K562 (cell line): ENCODE measurements around the gene LAMTOR5. TPM values are rescaled to one million over a fixed set of nuclear protein-coding genes. Genes with fewer than 3 reads are reported as not detected.
"Not testable (repeated sequence)": the region's sequence is repeated elsewhere in the genome, so short reads cannot be mapped to it uniquely, and the experiment has no call there.

Experiments
- ATAC-seq: fragments of 200-7000 bp; cut with Tn5 transposase; 3 replicates; pipeline ENCODE4 v1.9.1; 2020; ENCODE audit warnings: moderate library complexity
- BruUV-seq: library from RNA; stranded (reverse); fragments of 400-500 nt; replicated peaks from 2 replicates; lab custom pipeline; 2021; lab: Mats Ljungman, UMichigan
- CTCF ChIA-PET: fragments of 300-600 bp; formaldehyde crosslinking; extraction: SDS; loops from one replicate; lab custom pipeline; 2021; ENCODE audit warnings: low intra/inter-chr PET ratio; lab: Yijun Ruan, JAX
- POLR2A ChIA-PET: fragments of 300-600, 350-650 bp; sonication (Branson Sonifier 250); formaldehyde crosslinking; extraction: SDS; loops from one replicate; lab custom pipeline; 2021; ENCODE audit warnings: antibody characterized with exemption, inconsistent platforms; lab: Yijun Ruan, JAX
- DNase-seq, 4 experiments: peaks; one replicate each; pipeline versions ENCODE4 v3.0.0 to v3.0.0-alpha.2; 2011 to 2018; ENCODE audit warnings: low spot score in 3 of 4, mixed read lengths in 3 of 4; ENCODE audit errors: extremely low read depth in 1 of 4
- FAIRE-seq: peaks from 2 replicates; lab custom pipeline; 2011; peaks lifted over from hg19 to GRCh38; lab: Jason Lieb, UNC
- H2AFZ ChIP-seq: 2 replicates; pipeline ENCODE4 v1.6.0; 2011; ENCODE audit warnings: low read depth, low read length, control low read depth, inconsistent platforms
- H3K27ac ChIP-seq: fragments of 200-600 bp; 3 replicates; pipeline ENCODE4 v1.8.0; 2011; ENCODE audit warnings: low read depth, mild to moderate bottlenecking, control low read depth, inconsistent platforms, low read length, moderate library complexity, mixed read lengths; ENCODE audit errors: extremely low read depth
- H3K27me3 ChIP-seq, 2 experiments: fragments of 300-600 bp in 1 of 2; 2 replicates in 1 of 2; 3 replicates in 1 of 2; pipeline versions ENCODE4 v1.6.0 to v1.8.0; 2011; ENCODE audit warnings: inconsistent platforms in 2 of 2, low read length in 2 of 2, mild to moderate bottlenecking in 1 of 2, mixed read lengths in 1 of 2, moderate library complexity in 1 of 2; ENCODE audit not compliant: control insufficient read depth in 2 of 2, insufficient read depth in 2 of 2
- H3K36me3 ChIP-seq: fragments of 300-600 bp; 3 replicates; pipeline ENCODE4 v1.8.0; 2011; ENCODE audit warnings: mild to moderate bottlenecking, low read length, inconsistent platforms; ENCODE audit not compliant: control insufficient read depth, insufficient read depth
- H3K4me1 ChIP-seq, 2 experiments: fragments of 200-600 bp in 1 of 2; replicated peaks in 1 of 2; 2 replicates in 1 of 2; 3 replicates in 1 of 2; pipeline versions ENCODE4 v1.5.1 to v1.8.0; 2011; ENCODE audit warnings: inconsistent platforms in 2 of 2, low read length in 2 of 2, mild to moderate bottlenecking in 1 of 2, mixed read lengths in 1 of 2, moderate library complexity in 1 of 2; ENCODE audit not compliant: control insufficient read depth in 2 of 2, insufficient read depth in 2 of 2
- H3K4me2 ChIP-seq: 2 replicates; pipeline ENCODE4 v1.6.1; 2011; ENCODE audit warnings: low read length, control low read depth, inconsistent platforms, mixed read lengths; ENCODE audit not compliant: insufficient read depth
- H3K4me3 ChIP-seq: fragments of 200-600 bp; sonication (generic), shearing (Covaris generic); 2 replicates; pipeline ENCODE4 v1.5.1; 2016; ENCODE audit warnings: control low read depth, inconsistent platforms
- H3K79me2 ChIP-seq: fragments of 200-600 bp; 3 replicates; pipeline ENCODE4 v1.8.0; 2011; ENCODE audit warnings: low read length, inconsistent platforms; ENCODE audit not compliant: control insufficient read depth, insufficient read depth
- H3K9ac ChIP-seq, 2 experiments: 2 replicates each; pipeline versions ENCODE4 v1.6.0 to v1.6.1; 2011; ENCODE audit warnings: low read depth in 2 of 2, low read length in 2 of 2, control low read depth in 1 of 2, inconsistent platforms in 1 of 2, mild to moderate bottlenecking in 1 of 2, mixed read lengths in 1 of 2; ENCODE audit not compliant: insufficient read depth in 1 of 2
- H3K9me1 ChIP-seq: one replicate; pipeline ENCODE4 v1.6.0; 2011; ENCODE audit warnings: inconsistent platforms, mild to moderate bottlenecking, low read length, moderate library complexity; ENCODE audit not compliant: control insufficient read depth, insufficient read depth
- H3K9me3 ChIP-seq: replicated peaks from 2 replicates; pipeline ENCODE4 v1.5.1; 2011; ENCODE audit warnings: low read depth, low read length, inconsistent platforms; ENCODE audit not compliant: control insufficient read depth, insufficient read depth
- H4K20me1 ChIP-seq: replicated peaks from 2 replicates; pipeline ENCODE4 v1.6.1; 2011; ENCODE audit warnings: low read length, inconsistent platforms, mixed read lengths; ENCODE audit not compliant: control insufficient read depth, insufficient read depth
- ADNP ChIP-seq: fragments of 200-800 bp; sonication (Bioruptor generic); IDR thresholded peaks from 2 replicates; pipeline ENCODE4 v1.6.1; 2016; ENCODE audit warnings: missing genetic modification characterization, missing compliant biosample characterization
- EGR1 ChIP-seq: fragments of 450-650 bp; conservative IDR thresholded peaks from 2 replicates; pipeline ENCODE4 v1.6.1; 2017; ENCODE audit warnings: mild to moderate bottlenecking
- HMGN3 ChIP-seq: IDR thresholded peaks from 2 replicates; pipeline ENCODE4 v1.6.1; 2011; ENCODE audit warnings: borderline replicate concordance, low read depth, mild to moderate bottlenecking, mixed read lengths, low read length; ENCODE audit not compliant: insufficient read length; ENCODE audit errors: extremely low read depth
- MAZ ChIP-seq, 2 experiments: fragments of 450-650 bp in 1 of 2; sonication (generic) in 1 of 2; formaldehyde crosslinking; IDR thresholded peaks in 1 of 2; conservative IDR thresholded peaks in 1 of 2; 2 replicates each; pipeline versions ENCODE4 v1.4.0 to v1.5.0; 2020; ENCODE audit warnings: mild to moderate bottlenecking in 1 of 2, missing genetic modification reagents in 1 of 2
- SRF ChIP-seq, 2 experiments: fragments of 250-450, 450-650 bp in 1 of 2; sonication (Bioruptor Pico) in 1 of 2; sonication (generic) in 1 of 2; formaldehyde crosslinking; IDR thresholded peaks; 2 replicates each; pipeline versions ENCODE4 v1.5.0 to v1.5.1; 2020 to 2022; ENCODE audit warnings: mild to moderate bottlenecking in 1 of 2, missing genetic modification reagents in 1 of 2
- WGBS: fragments of 100-300 bp; shearing (Covaris generic); methylation state at CpG from one replicate; pipeline ENCODE4 v1.1.6; 2016; ENCODE audit warnings: low coverage, mixed read lengths; ENCODE audit not compliant: insufficient coverage; ENCODE audit errors: missing lambda C conversion rate; 5-methylcytosine and 5-hydroxymethylcytosine counted together
- in situ Hi-C: fragments of 300-500 bp; cut with MboI; formaldehyde crosslinking; loops from 4 replicates; pipeline ENCODE4 v1.15.0; 2018; ENCODE audit warnings: inconsistent platforms, mixed read lengths
- intact Hi-C: fragments of 100-400 bp; cut with micrococcal nuclease; formaldehyde crosslinking; loops from 2 replicates; pipeline ENCODE4 v1.14.2; 2022
- polyA plus RNA-seq, 8 experiments: library from polyadenylated mRNA; depleted of rRNA in 4 of 8; stranded (reverse) in 5 of 8; unstranded in 3 of 8; fragments of >200 nt; fragmentation: Nextera tagmentation in 2 of 8; fragmentation: Illumina TruSeq in 1 of 8; extraction: Ambion mirVana in 2 of 8; extraction: Trizol in 1 of 8; gene quantifications; 2 replicates each; pipeline versions ENCODE4 v1.2.1 to v1.2.3, GENCODE V29; 2011 to 2014; ENCODE audit warnings: inconsistent platforms in 1 of 8, missing spikeins in 1 of 8
- total RNA-seq, 7 experiments: library from RNA; depleted of rRNA in 6 of 7; stranded (reverse); fragments of >200 nt in 6 of 7; fragmentation: Illumina TruSeq in 2 of 7; extraction: Trizol in 2 of 7; gene quantifications; 2 replicates each; pipeline versions ENCODE4 v1.2.1 to v1.2.3, GENCODE V29; 2011 to 2021; ENCODE audit warnings: low replicate concordance in 1 of 7
- TF ChIP-seq, protein P1 (sequence below): sonication (generic); formaldehyde crosslinking; IDR thresholded peaks from 2 replicates; pipeline ENCODE4 v1.8.0; 2022; ENCODE audit warnings: missing genetic modification reagents, mild to moderate bottlenecking, borderline replicate concordance

The LAMTOR5 gene
- total and polyA plus RNA-seq, 9 of the 15 experiments (the other 6 are each of a cell fraction or from before 2014, with no cell fraction given), result 118 to 712 (median 241) TPM

DNA sequence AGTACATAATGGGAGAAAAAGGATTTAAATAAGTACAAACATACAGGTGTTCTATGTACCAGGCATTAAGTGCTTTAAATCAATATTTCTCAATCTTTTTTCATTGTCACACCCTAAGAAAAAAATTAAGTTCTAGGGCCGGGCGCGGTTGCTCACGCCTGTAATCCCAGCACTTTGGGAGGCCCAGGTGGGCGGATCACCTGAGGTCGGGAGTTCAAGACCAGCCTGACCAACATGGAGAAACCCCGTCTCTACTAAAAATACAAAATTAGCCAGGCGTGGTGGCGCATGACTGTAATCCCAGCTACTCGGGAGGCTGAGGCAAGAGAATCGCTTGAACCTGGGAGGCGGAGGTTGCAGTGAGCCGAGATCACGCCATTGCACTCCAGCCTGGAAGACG lies 1.1 kb downstream of the LAMTOR5 start:
- Histone ChIP-seq H3K4me1 (peaks cover 5 to 15% of the 10 kb centered on the region in 2 experiments; a peak in 3 of 5 replicates), H3K36me3 (peaks cover 43% of the 10 kb centered on the region), H3K4me3 (peak overlapping the region; percentile 71), H3K9ac (peak overlapping the region; percentile 59 to 88; a peak in 3 of 4 replicates), H3K4me2 (peak overlapping the region; percentile 95), H3K79me2 (peaks cover 34% of the 10 kb centered on the region)
- H2AFZ ChIP-seq, H3K9me1 ChIP-seq, FAIRE-seq, H3K27me3 ChIP-seq, H4K20me1 ChIP-seq, DNase-seq, in situ Hi-C loops, CTCF ChIA-PET, H3K27ac ChIP-seq, ATAC-seq, H3K9me3 ChIP-seq, intact Hi-C loops, BruUV-seq: not testable (repeated sequence)
- 11% methylated on average over 12 of the region's 15 CpGs for WGBS
- TF ChIP-seq EGR1, result peak; percentile 48
- TF ChIP-seq ADNP (tag), result peak; percentile 54; the same call in 1 of the 2 replicates
- POLR2A ChIA-PET, result interaction anchor here (0.7 to 2.7 kb wide), 5 partner anchors 9 to 240 kb away, joined by 3 to 6 read pairs (median 4); no protein-coding TSS in a partner anchor

DNA sequence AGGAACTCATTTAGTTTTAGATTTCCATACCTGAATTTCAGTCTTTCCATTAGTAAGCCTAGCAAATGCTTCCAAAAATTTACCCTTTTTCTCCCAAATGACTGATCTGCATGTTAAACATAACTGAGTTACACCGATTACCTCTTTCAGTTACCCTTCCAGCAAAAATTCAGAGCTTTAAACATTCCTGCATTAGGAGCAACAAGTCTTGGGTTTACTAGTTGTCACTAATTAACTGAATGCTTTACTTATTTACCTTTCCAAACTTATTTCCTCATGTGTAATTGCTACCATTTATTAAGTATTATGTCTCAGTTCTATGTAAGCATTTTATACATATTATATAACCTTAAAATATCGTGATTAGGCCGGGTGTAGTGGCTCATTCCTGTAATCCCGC lies 3.1 kb downstream of the LAMTOR5 start:
- Histone ChIP-seq H3K36me3 (peaks cover 62% of the 10 kb centered on the region), H2AFZ (no peak overlapping the region), H3K79me2 (peaks cover 34% of the 10 kb centered on the region), H3K4me2 (no peak overlapping the region), H3K9me3 (no peaks in the 10 kb centered on the region), H4K20me1 (no peaks in the 10 kb centered on the region), H3K27ac (no peak overlapping the region), H3K4me1 (peaks cover 5 to 15% of the 10 kb centered on the region in 2 experiments; a peak in 3 of 5 replicates), H3K9ac (no peak overlapping the region), H3K9me1 (no peaks in the 10 kb centered on the region), H3K27me3 (no peaks in the 10 kb centered on the region), H3K4me3 (no peak overlapping the region)
- ATAC-seq (no peak), DNase-seq (no peak), FAIRE-seq (no peak)
- in situ Hi-C loops, result no loop called here
- ChIA-PET POLR2A (interaction anchor here (1.0 to 2.7 kb wide), 4 partner anchors 9 to 66 kb away, joined by 3 to 7 read pairs (median 5); no protein-coding TSS in a partner anchor), CTCF (no interaction called here)
- TF ChIP-seq, protein P1, sequence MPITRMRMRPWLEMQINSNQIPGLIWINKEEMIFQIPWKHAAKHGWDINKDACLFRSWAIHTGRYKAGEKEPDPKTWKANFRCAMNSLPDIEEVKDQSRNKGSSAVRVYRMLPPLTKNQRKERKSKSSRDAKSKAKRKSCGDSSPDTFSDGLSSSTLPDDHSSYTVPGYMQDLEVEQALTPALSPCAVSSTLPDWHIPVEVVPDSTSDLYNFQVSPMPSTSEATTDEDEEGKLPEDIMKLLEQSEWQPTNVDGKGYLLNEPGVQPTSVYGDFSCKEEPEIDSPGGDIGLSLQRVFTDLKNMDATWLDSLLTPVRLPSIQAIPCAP (CRISPR knock-in tag), result no peak
- TF ChIP-seq HMGN3 (no peak), SRF (CRISPR knock-in tag; IDR thresholded peaks at IDR 0.05) (no peak), MAZ (CRISPR knock-in tag; conservative IDR thresholded peaks at IDR 0.05 in 1 of 2, IDR thresholded peaks at IDR 0.05 in 1 of 2) (0 out of 4 replicates have a peak, but pooled peaks of 1 of the 2 experiments have one; percentile 16)
- no TSS peak for BruUV-seq
- intact Hi-C loops, result no loop called here
- WGBS, result 84% methylated on average over 4 of the region's 4 CpGs
